ENCODE results near the gene PRR36. TPM values are rescaled to one million over a fixed set of nuclear protein-coding genes. Genes with fewer than 3 reads are reported as not detected.
A peak's percentile ranks its signal among the peaks of the same experiment; 100 is the strongest.

PRR36 gene
- total RNA-seq, 1 donor from 2014 or later: 37.4 TPM

DNA sequence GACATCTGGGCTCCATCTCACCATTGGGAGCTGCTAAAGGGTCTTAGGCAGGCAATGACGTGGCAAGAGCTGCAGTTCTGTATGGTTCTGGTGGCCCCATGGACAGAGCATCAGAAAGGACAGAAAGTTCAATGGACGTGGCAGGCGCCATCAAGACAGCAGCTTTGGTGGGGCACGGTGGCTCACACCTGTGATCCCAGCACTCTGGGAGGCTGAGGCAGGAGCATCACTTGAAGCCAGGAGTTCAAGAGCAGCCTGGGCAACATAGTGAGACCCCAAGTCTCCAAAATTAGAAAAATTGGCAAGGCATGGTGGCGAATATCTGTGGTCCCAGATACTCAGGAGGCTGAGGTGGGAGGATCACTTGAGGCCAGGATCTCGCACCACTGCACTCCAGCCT lies 34.7 kb downstream of the PRR36 start:
- Mint-ChIP-seq H3K9me3 (ENCODE audit: low read depth) (no peaks in the 10 kb centered on the region), H3K27ac (no peak overlapping the region), H3K27me3 (no peaks in the 10 kb centered on the region), H3K4me3 (ENCODE audit: low read depth) (no peak overlapping the region), H3K4me1 (ENCODE audit: low read depth) (peaks cover 1% of the 10 kb centered on the region), H3K36me3 (ENCODE audit: insufficient read depth) (no peaks in the 10 kb centered on the region)
- TF ChIP-seq, protein P1, sequence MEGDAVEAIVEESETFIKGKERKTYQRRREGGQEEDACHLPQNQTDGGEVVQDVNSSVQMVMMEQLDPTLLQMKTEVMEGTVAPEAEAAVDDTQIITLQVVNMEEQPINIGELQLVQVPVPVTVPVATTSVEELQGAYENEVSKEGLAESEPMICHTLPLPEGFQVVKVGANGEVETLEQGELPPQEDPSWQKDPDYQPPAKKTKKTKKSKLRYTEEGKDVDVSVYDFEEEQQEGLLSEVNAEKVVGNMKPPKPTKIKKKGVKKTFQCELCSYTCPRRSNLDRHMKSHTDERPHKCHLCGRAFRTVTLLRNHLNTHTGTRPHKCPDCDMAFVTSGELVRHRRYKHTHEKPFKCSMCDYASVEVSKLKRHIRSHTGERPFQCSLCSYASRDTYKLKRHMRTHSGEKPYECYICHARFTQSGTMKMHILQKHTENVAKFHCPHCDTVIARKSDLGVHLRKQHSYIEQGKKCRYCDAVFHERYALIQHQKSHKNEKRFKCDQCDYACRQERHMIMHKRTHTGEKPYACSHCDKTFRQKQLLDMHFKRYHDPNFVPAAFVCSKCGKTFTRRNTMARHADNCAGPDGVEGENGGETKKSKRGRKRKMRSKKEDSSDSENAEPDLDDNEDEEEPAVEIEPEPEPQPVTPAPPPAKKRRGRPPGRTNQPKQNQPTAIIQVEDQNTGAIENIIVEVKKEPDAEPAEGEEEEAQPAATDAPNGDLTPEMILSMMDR (IDR thresholded peaks at IDR 0.05; ENCODE audit: unreplicated experiment): no peak
- DNase-seq (ENCODE audit: low spot score, unreplicated experiment): no peak

DNA sequence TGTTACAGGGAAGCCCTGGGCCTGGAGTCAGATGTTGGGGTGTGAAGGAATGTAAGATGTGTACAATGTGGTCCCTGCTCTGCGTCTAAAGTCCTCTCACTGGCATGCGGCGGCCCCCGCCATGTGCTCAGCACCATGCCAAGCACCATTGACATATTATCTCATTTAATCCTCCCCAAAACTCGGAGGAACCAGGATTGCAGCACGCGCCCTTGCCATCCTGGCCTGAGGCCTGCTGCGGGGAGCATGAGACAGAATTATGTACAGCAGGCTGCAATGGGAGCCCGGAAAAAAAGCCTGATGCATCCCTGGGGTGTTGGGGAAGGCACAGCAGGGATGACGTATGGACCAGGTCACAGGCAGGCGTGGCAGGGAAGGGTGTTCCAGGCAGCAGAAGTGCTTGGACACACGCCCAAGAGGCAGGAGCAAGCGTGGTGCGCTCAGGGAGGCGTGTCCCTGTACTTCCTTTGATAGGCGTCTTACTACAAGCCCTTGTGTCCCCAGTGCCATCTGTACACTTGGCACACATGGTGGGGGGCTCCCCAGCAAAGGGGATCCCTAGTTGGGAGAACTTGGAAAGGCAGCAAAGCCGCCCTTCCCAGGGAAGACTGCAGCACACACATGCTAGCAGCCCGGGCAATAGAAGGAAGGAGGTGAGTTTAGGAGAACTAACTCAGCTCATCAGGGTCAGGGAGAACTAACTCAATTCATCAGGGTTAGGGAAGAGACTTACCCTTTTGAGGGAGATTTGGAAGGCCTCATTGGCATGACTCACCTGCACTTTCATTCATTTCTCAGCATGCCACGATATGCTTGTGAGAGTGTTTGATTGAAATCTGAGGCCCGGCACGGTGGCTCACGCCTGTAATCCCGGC lies 40.7 kb downstream of the PRR36 start:
- no peak for DNase-seq (ENCODE audit: low spot score, unreplicated experiment)
- peak overlapping the region; percentile 62 for H3K27ac Mint-ChIP-seq
- no peaks in the 10 kb centered on the region for H3K36me3 Mint-ChIP-seq (ENCODE audit: insufficient read depth)
- no peaks in the 10 kb centered on the region for H3K9me3 Mint-ChIP-seq (ENCODE audit: low read depth)
- H3K27me3 Mint-ChIP-seq: peaks cover 8% of the 10 kb centered on the region
- TF ChIP-seq, protein P1 (IDR thresholded peaks at IDR 0.05; ENCODE audit: unreplicated experiment): no peak
- no peak overlapping the region for H3K4me3 Mint-ChIP-seq (ENCODE audit: low read depth)
- H3K4me1 Mint-ChIP-seq (ENCODE audit: low read depth): peaks cover 11% of the 10 kb centered on the region

DNA sequence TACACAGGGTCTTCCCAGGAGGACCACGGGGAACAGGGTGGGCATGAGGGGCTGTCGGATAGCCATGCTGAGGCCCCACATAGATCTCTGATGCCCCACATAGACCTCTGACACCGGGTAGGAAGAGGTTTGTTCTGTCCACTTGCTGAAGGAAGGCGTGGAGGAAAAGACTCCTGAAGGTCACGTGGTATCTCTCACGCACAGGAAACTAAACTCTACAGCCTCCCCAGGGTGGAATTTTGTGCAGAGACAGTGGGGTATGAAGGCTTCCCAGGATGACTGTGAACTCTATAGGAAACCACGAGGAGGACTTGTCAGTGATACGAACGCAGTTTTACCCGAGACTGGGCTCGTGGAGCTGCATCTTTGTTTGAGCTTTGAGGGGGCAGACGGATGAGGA lies 41.4 kb downstream of the PRR36 start:
- Mint-ChIP-seq H3K4me1 (ENCODE audit: low read depth) (peaks cover 11% of the 10 kb centered on the region), H3K27ac (no peak overlapping the region), H3K27me3 (peaks cover 14% of the 10 kb centered on the region), H3K36me3 (ENCODE audit: insufficient read depth) (no peaks in the 10 kb centered on the region), H3K9me3 (ENCODE audit: low read depth) (no peaks in the 10 kb centered on the region), H3K4me3 (ENCODE audit: low read depth) (no peak overlapping the region)
- DNase-seq (ENCODE audit: low spot score, unreplicated experiment): no peak
- TF ChIP-seq, protein P1 (IDR thresholded peaks at IDR 0.05; ENCODE audit: unreplicated experiment): no peak

DNA sequence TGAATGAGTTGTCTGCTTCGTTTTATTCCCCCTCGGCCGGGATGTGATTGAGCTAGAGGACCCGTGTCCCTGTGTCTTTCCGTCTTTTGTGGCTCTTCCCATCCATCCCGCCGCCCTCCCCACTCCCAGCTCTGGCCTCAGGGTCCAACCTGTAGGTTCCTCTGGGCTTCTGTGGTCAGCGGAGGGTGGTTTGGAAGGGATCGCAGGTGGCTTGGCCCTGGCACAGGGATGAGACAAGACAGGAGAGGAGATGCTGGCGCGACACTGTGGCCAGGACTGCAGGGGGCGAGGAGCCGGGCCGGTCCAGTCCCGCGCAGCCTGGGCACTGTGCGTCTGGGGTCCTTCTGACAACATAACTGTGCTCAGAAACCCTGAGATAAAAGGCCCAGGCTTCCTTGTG lies 42.2 kb downstream of the PRR36 start:
- peaks cover 19% of the 10 kb centered on the region for H3K27me3 Mint-ChIP-seq
- peaks cover 11% of the 10 kb centered on the region for H3K4me1 Mint-ChIP-seq (ENCODE audit: low read depth)
- no peaks in the 10 kb centered on the region for H3K9me3 Mint-ChIP-seq (ENCODE audit: low read depth)
- peak overlapping the region; percentile 74 for H3K4me3 Mint-ChIP-seq (ENCODE audit: low read depth)
- no peak for DNase-seq (ENCODE audit: low spot score, unreplicated experiment)
- no peaks in the 10 kb centered on the region for H3K36me3 Mint-ChIP-seq (ENCODE audit: insufficient read depth)
- H3K27ac Mint-ChIP-seq: no peak overlapping the region
- TF ChIP-seq, protein P1 (IDR thresholded peaks at IDR 0.05; ENCODE audit: unreplicated experiment): no peak

DNA sequence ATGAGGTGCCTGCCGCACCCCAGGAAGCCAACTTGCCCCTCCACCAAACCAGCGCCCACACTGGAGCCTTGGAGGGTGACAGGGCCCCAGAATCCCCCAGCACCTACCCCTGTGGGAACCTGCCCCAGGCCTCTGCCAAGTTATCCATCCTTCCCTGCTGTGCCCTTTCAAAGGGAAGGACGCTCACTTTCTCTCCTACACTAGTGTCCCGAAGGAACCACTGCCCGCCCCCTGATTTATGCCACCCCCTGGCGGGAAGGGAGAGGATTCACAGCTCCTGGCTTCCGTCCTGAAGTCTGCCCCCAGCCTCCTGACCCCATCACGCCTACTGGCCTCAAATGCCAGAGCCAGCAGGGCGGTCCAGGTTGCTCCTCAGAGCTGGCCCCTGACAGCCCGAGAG lies 42.7 kb downstream of the PRR36 start:
- peaks cover 22% of the 10 kb centered on the region for H3K27me3 Mint-ChIP-seq

More for the DNA sequence above, 42.7 kb downstream of the PRR36 start:
- Mint-ChIP-seq H3K36me3 (ENCODE audit: insufficient read depth) (no peaks in the 10 kb centered on the region), H3K27ac (no peak overlapping the region), H3K4me3 (ENCODE audit: low read depth) (peak overlapping the region; percentile 74), H3K9me3 (ENCODE audit: low read depth) (no peaks in the 10 kb centered on the region), H3K4me1 (ENCODE audit: low read depth) (peaks cover 11% of the 10 kb centered on the region)
- no peak for DNase-seq (ENCODE audit: low spot score, unreplicated experiment)
- TF ChIP-seq, protein P1 (IDR thresholded peaks at IDR 0.05; ENCODE audit: unreplicated experiment): peak; percentile 25
